GM04503 (cell line): ENCODE data around the gene SNHG17.
"Not testable (repeated sequence)": the region's sequence is repeated elsewhere in the genome, so short reads cannot be mapped to it uniquely, and the experiment has no call there.

Experiments
- DNase-seq: peaks from one replicate; pipeline ENCODE4 v3.0.0-alpha.2; 2012; ENCODE audit warnings: low read depth

Gene SNHG17

GRCh38 chr20:38420388-38421085 lies 14.6 kb downstream of the SNHG17 start:
- DNase-seq = no peak

- no peak for DNase-seq
Observed at GRCh38 chr20:38418509-38419204, 16.5 kb downstream of the SNHG17 start.

GRCh38 chr20:38414769-38415450 lies 20.2 kb downstream of the SNHG17 start:
- DNase-seq = no peak

GRCh38 chr20:38412877-38413577 lies 22.1 kb downstream of the SNHG17 start:
- no peak for DNase-seq

GRCh38 chr20:38407822-38408221 lies 27.3 kb downstream of the SNHG17 start:
- not testable (repeated sequence) for DNase-seq

GRCh38 chr20:38407321-38407720 lies 27.8 kb downstream of the SNHG17 start:
- no peak for DNase-seq

GRCh38 chr20:38406476-38406875 lies 28.7 kb downstream of the SNHG17 start:
- DNase-seq = no peak

GRCh38 chr20:38405132-38405531 lies 30.0 kb downstream of the SNHG17 start:
- DNase-seq = no peak

- no peak for DNase-seq
Observed at GRCh38 chr20:38404016-38404415, 31.1 kb downstream of the SNHG17 start.

- DNase-seq = no peak
Observed at GRCh38 chr20:38402816-38403215, 32.3 kb downstream of the SNHG17 start.

- DNase-seq = no peak
Observed at GRCh38 chr20:38402089-38402488, 33.0 kb downstream of the SNHG17 start.

- not testable (repeated sequence) for DNase-seq
Observed at GRCh38 chr20:38395751-38396395, 39.3 kb downstream of the SNHG17 start.

- DNase-seq = peak; percentile 21
Observed at GRCh38 chr20:38395165-38395564, 40.0 kb downstream of the SNHG17 start.

- DNase-seq = no peak
Observed at GRCh38 chr20:38393259-38393658, 41.9 kb downstream of the SNHG17 start.

GRCh38 chr20:38392356-38392755 lies 42.8 kb downstream of the SNHG17 start:
- no peak for DNase-seq

GRCh38 chr20:38387953-38388352 lies 47.2 kb downstream of the SNHG17 start:
- no peak for DNase-seq

- DNase-seq = no peak
Observed at GRCh38 chr20:38386851-38387250, 48.3 kb downstream of the SNHG17 start.

- no peak for DNase-seq
Observed at GRCh38 chr20:38386004-38386403, 49.1 kb downstream of the SNHG17 start.

- no peak for DNase-seq
Observed at GRCh38 chr20:38383147-38383546, 52.0 kb downstream of the SNHG17 start.

GRCh38 chr20:38377838-38378237 lies 57.3 kb downstream of the SNHG17 start:
- not testable (repeated sequence) for DNase-seq

GRCh38 chr20:38377039-38377685 lies 58.0 kb downstream of the SNHG17 start:
- DNase-seq = no peak
